Ecto neural progenitor cell (in vitro differentiated cells): Measurements from ENCODE around the gene FOXF1.
A peak's percentile ranks its signal among the peaks of the same experiment; 100 is the strongest.

ENCODE experiments used
- DNase-seq: peaks from one replicate; pipeline ENCODE4 v3.0.0-alpha.2; 2018; ENCODE audit warnings: low spot score

Gene FOXF1

DNA sequence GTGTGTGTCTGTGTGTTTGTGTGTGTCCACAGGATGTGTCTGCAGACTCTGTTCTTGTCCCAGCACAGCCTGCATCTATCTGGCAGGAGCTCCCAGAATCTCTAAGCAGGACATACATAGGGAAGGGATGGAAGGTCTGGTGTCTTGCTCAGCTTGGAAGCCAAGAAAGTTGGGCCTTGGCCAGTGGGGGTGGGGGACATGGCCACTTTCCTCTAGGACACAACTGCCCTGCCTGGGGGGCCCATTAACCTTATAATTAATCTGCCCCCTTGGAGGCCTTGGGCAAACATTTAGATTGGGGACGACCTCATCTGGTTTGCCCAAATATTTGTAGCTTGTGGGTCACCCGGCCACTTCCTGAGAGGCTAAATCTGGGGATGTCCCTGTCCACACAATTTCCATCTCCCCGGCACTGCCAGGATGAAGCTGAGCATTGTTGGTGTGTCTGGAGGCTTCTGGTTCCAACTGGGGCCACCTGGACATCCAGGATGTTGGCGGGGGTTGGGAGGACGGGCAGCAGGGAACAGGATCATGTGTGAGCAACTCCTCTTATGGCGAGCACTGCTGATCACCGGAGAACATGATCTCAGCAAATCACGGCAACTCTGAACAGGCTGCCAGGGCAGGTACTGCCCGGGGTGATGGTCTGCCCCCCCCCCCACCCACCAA, 17.2 kb upstream of the FOXF1 start:
- DNase-seq, result no peak

DNA sequence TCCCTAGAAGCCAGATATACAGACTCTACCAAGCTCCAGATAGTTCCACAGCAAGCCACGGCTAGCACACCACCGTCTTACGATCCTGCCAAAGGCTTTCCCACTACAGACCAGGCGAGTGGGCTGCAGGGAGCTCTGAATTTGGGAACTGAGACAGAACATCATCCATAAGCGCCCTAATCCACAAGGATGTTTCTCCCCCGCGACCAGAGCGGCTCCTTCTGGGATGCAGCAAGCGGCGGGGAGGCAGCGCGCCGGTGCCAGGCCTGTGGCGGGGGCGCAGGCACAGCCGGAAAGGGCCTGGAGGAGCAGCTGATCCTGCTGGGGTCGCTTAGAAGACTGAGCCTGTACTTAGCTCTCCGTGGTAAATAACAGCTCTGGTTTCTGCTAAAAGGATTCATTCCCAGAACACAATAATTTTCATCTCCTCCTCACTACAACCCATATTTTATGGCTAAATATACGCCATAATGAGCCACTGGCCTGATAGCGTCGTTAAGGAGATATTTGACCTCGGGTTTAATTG, 16.2 kb upstream of the FOXF1 start:
- DNase-seq, result no peak

DNA sequence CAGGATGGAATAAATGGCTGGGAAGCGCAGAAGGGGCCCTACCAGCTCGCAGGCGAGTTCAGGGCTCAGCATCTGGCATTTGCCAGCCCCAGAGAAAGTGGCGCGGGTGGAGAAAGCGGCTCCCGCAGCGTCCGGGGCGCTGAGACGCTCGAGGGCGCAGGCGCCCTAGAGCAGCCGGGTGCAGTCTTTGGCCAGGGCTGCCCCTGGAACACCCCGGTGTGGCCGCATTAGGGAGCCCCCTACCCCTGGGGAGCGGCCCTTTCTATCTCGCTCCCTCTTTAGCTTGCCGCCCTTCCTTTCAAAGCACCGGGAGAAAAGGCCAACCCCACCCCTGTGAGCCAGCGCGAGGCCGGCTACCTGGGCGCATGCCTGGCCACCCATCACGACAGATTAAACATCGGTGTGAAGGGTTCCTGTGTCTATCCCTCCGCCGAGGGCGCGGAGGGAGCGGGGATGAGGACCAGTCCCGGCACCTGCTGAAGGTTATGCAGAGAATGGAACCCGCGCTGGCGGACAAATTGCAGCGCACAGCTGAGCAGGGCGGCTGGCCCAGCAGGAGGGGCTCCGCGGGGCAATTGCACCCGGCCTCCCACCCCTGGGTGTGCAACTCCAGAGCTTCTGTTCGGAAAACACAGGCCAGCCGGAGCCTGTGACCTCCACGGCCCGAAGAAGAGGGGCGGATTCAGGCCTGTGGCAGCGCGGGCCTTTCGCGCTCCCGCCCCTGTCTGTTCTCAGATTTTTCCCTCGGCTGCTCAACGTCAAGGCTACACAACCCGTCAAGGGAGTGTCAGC, 15.6 kb upstream of the FOXF1 start:
- no peak for DNase-seq

DNA sequence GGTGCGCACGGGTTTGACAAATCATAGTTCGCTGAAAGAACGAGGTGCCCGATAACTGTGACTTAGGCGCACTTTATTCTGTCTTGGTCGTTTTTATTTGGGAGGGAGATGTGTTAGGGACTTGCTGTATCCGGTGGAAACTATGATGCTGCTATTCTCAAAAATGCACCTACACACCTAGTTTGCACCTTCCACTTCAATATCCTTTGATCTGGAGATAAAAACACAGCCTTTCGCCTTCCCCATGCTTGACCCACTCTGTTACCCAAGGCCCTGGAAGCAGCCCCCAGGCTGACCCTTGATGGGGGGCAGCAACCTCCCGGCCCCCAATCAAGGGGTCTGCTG, 15.0 kb upstream of the FOXF1 start:
- DNase-seq, result no peak

DNA sequence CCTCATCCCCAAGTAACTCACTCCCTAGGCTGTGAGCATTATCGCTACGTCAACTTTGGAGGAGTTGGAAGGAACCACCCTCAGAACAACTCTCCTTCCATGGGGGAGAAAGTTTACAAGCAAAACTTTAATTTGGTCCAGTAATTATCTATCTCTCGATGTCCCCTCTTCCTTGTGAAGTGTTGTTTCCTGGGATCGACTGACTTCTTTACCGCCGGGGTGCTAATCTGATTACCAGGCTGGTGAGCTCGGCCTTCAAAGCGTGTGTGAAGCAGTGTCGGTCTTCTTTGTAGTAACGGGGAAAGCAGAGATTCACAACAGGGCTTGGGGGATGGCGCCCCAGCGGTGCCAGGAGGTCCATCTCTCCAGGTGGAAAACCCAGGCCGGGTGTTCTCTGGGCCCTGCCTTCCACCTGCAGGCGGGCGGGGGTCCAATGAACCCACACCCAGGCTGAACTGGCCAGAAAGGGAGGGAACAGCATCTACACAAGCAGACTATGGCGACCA, 14.5 kb upstream of the FOXF1 start:
- no peak for DNase-seq

DNA sequence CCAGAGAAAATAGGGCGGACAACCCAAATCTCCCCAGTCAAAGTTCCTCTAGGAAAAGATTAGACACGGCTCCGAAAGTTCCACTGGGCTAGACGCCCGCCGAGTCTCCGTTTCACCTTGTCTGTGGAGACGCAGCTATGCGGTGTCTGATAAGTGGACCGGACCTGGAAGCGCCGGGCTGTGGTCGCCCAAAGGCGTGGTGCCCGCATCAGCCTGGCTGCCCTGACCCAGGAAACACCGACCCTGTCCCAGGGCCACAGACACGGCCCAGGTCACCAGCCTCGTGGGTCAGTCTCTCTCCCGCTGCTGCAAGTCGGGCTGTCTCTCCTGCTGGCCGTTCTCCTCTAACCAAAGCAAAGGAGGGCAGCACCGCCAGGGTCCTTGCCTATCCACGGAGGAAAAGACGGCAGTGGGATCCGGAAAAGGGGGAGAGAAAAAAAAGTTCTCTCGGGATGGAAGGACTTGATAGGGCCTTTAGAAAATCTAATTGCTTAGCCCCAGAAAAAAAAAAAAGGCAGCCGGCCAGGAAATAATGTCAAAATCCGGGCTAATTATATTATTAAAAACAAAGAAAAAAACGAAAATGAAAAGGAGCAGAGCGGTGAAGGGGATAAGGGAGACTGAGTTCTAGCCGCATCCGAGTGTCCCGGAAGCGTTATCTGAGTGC, 13.9 kb upstream of the FOXF1 start:
- DNase-seq, result no peak

DNA sequence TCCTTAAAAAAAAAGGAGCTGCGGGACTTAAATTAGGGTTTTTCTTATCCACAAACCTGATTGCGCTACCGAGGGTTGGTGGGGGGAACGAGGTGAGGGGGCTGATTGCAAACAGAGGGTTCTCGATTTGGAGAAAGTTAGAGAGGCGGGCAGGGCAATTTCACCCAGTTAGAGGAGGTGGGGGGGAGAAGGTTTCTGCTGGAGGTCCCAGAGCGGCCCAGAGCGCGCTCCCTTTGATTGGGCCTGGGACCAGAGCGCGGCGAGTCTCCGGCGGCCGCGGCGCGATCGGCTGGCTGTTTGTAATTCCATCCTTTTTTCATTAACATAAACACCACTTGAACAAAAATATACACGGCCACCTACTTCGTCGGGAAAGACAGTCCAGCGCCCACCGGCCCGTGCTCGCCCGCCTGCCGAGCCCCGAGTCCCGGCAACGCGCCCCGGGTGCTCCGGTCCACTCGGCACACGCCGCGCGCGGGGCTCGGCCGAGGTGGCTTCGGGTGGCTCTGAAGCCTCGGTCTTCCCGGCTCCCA, 13.3 kb upstream of the FOXF1 start:
- DNase-seq, result no peak

DNA sequence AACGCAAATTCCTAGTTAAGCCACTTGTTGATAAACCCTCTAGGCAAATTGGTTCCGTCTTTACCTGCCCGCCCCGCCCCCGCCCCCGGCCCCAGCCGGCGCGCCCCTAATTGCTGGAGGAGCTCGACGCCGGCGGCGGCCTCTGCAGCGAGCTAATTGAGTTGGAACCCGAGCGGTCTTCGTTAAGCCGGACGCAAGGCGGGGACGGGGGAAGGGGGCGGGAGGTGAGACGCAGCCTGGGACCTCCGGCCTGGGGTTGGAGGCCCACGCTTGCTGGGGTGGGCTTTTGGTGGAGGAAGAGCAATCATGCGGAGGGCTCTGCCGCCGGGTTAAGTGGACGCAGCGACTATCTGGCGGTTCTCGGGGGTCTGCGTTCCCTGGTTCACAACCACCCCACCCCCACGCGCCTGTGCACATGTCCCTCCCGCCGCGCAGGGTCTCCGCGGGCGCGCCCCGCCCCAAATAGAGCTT, 12.7 kb upstream of the FOXF1 start:
- DNase-seq, result peak; percentile 79

DNA sequence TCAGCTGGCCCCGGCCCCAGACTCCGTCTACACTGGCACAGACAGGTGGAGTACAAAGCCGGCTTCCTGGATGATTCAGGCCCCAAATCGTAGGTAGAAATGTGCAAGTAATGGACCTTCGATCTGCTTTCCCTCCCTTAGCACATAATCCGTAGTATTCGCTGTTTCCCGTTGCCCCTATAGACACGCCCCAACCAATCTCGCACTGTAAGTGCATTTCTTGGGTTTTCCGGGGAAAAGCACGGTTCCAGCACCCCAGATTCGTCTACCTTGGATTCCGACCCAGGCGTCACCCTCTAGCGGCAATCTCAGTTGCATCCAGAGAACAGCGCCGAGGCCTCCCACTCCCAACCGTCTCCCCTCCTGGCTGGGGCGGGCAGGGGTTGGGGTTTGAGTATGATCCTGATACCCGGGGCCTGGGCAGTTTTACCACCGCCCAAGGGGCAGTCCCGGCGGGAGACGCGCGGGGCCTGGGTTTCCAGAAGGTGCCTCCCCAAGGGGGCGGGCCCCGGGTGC, 12.1 kb upstream of the FOXF1 start:
- DNase-seq, result no peak

DNA sequence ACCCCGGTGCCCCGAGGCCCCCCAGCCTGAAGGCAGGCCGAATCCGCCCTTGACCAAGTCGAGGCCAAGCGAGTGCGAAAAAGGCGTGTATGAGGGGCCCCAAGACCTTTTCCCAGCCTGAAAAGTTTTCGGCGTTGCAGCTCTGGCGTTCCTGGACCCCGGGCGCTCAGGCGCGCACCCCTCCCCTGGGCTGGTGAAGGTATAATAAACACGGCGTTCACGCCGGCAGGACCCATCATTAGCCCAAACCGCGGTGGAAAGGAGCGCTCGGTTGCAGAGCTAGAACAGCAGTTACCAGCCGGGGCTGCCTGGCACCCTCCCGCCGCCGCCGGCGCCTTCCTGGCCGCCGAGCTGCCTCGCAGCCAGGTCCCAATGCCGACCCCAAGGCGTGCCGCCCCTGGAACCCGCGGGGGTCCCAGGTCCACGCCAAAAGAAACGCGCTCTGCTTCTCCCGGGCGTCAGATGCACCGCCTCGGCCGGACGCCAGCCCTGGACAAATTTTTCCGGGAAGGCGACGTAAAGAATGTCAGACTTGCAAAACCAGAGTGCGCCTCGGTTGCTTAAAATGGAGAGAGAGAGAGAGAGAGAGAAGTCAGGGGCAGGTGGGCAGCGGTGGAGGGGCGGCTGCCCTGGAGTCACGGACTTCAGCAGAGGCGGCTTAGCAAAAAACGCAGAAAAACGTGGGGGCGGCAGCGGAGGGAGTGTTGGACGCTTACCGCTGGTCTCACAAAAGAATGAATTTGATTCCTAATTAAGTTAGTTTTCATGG, 11.5 kb upstream of the FOXF1 start:
- DNase-seq, result no peak

DNA sequence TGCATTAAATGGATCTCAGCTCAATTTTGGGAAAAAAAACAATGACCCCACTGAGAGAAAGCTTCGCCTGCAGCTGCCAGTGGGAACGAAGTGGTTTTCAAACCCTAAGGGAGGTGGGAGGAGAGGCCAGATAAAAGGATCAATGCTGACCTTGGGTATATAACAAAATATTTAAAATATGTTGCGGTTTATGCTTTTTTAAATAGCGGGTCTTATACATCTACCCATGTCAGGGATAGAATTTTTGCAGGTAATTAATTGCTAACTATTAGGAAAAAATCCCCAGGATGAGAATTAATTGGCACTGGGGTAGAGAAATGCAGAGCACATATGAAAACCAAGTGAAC, 10.9 kb upstream of the FOXF1 start:
- no peak for DNase-seq

DNA sequence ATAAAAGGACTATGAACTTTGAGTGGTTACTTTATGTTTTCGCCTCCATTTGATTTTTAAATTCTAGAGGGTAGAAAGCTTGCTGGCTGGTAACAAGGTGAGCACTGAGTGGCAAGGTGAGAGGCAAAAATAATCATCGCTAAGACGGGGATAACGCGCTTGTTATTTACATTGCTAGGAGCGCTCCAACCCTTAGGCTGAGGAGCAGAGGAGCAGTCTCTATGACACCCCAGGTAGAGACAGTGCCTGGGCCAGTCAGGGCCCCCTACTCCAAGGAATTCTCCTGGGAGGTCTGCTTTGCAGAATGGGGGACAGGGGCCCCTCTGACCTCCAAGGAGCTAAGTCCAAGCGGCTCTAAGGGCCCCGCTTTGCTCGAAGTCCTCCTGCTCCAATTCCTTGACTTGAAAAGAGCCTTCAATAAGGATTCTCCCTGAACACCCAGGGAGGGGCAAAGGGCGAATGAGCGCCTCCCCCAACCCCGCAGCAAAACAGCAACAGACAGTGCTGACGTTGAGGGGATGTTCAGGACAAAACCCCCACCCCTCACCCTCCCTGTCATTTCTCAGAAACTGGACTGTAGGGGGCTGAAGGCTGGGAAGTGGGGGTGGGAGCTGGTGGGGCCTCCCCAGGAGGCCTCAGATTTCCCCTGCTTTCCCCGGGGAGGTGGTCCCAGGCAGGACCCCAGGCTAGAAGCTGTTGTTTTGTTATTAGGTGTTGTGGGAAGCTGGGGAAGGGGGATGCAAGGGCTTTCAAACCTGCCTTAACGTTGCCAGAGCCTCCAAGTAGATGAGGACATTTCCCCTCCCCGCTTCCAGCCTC, 10.2 kb upstream of the FOXF1 start:
- DNase-seq, result no peak

DNA sequence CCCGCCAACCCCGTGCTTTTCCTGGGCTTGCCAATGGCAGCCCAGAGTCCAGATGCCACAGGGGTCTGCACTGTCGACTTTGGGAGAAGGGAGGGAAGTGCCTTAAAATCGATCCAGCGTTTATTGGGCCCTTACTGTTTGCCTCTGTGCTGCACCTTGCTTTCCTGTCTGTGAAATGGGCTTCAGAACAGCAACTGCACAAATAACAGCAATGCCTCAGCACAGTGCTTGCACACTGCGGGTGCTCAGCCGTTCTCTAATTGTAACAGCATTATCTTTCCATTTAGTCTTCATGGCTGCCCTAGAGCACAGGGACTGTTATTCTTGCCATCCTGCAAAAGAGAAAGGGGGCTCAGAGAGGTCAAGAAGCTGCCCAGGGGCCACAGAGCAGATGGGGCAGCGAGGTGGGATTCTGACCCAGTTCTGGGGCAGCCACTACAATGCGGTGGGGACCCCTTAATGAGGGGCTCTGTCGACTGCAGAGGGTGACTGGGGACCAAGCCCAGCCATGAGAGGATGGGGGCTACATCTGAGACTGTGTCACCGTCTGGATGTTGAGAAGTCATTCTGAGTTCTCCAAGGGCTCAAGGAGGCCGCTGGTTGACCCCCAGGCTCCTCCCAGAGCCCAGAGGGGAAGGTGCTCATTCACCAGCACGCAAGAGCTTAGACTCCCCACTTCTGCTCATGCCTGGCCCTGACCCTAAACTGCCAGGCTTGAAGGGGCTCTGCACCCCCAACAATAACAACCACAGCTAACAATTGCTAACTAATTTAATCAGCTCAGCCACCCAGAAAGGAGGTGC, 9.4 kb upstream of the FOXF1 start:
- DNase-seq, result no peak

DNA sequence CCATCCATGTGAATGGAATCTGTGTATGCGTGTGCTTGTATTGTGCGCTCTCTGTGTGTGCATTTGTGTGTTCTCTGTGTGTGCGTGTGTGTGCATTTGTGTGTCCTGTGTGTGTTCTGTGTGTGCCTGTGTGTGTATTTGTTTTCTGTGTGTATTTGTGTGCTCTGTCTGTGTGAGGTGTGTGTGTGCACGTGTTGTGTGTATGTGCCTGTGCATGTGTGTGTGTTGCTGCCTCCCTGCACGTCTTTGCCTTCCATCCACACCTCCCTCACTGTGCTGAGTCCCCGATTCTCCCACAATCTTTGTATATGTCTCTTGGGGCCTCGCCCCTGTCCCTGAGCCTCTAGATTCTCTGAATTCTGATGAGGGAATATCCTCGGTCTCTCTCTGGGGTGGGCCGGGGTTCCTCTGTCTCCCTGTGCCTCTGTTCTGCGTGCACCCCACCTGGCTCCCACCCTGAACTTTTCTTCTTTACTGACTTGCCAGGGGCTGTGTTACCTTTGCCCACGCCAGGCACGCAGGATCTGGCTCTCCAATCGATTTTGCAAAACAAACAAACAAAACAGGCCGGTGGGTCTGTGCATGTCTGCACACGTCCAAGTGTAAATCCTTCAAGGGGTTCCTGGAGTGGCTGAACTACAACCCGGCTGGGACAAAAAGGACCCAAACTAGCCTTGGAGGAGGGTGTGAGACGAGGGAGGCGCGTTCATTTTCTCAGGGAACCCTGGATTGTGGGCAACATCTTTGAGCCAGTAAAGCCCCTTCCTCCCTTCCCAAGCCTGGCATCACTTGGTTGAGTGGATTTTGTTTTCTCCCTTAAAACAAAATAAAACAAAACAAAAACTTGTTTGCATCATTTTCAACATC, 8.1 kb upstream of the FOXF1 start:
- no peak for DNase-seq

DNA sequence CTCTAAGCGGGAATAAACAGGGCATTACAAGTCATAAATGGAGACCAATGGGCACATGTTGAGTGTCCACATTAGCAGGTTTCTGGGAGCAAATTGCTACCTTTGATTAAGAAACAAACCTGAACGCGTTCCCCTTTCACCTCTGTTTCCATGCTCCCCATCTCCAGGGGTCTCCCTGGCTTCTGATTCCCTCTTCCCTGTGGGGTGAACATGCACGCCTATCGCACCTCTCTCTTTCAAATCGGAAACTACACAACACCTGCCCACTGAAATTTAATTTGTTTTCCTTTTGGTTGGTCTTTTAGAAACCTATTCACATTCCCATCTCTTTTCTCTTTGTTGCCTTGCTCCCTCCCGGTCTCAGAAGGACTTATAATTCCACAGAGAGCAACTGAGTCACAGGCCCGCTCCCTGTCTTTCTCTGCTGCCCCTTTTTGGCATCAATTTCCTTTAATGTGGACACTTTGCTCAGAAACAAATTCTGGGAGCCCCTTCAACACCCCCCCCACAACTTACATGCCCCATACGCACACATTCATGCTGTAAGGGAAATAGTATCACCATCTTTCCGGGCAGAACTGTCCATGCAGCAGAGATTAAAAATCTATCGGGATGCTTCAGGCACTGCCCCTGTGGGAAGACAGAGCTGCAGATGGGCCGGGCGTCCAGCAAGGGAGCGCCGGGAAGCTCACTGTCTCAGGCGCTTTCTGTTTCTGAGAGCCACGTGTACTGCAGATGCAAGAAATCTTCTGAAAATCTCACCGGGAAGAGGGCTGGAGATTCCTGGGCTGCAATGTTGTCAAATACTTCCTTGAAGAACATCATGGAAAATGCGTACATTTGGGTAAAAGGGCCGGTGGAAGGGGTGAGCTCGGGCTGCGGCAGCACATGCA, 7.2 kb upstream of the FOXF1 start:
- DNase-seq, result no peak

DNA sequence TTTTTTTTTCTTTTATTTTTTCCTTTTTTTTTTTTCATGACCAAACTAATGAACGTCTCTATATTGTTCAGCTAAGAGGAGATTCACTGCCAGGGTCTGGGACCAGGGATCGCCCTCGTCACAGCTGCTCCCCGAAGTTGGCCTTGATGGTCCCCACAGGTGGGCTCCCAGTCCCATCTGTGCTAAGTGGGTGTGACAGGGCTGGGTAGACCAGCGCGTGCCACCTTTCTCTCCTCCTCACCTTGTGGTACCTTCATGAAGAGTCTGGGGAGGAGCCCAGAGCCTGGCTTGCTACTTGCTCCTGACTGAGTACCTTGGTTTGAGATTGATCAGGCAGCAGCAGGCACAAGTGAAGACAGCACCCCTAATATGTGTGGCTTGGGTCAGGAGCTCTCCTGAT, 6.5 kb upstream of the FOXF1 start:
- DNase-seq, result no peak

DNA sequence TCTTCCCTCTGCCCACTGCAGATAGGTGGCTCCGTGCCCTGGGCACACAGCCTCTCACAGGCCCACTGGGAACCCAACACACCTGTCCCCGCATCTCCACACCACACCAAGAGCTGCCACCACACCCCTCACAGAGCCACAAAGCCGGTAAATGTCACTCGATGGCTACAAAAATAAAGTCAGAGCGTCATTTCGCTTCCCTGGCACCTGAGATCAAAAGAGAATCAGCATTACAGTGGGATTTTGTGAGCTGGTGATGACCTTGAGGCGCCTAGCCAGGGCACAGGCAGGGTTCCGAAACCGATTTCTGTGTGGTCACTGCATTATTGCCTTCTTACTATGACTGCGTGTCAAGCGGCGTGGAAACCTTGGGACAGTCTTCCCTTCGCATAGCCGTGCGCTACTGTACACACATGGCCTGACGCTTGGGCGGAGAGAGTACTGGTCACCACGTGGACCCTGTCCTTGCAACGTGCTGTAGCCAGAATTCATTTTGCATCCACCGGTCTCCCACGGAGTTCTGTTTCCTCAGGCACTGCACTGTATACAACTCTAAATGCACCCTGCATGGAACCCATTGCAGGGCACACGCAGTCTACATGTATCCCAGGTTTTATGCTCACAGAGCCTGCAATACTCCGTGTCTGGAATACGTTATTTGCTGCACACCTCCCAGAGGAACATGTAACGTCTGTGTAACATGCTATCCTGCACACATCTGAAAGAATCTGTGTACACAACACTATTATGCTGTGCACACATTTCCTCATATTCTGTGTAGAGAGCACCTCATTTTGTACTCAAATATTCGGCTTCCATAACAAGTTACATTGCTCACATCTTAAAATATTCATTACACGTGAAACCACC, 5.8 kb upstream of the FOXF1 start:
- DNase-seq, result no peak
